ENCODE data around the gene ERP27.

DNA sequence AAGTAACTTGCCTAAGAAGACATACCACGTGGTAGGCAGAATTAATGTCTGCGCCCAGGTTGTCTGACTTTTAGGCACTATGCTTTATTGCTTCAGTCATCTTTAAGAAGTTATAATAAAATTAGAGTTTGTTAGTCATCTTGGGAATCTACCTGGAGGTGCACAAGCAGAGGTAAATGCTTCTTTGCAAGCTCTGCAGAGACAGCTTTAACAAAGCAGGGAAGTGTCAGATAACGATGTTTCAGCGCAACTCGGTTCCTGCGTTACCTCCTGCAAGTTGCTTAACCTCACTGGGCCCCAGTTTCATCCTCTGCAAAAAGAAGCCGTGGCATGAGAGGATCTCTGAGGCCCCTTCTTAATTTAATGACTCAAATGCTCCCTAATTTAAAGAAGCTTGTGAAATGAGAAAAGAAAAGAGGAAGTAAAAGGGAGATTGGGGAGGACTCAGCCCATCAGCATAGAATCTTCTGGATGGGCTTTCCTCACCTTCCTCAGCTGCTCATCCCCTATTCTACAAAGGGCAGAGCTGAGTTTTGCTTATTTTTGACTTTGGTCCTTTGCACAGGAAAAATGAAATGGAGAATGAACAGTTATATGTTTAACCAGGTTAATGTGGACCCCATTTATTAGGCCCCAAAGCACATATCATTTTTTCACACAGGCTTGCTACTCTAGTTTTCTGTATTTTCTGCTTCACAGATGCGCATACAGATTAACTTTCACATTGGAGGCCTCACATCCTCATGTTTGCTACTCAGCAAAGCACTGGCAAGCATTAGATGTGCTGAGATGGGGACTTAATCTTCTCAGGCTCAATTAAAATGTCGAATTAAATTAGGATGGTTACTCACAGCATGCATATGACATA, 17.9 kb upstream of the ERP27 start:
- TF ChIP-seq, protein P1, sequence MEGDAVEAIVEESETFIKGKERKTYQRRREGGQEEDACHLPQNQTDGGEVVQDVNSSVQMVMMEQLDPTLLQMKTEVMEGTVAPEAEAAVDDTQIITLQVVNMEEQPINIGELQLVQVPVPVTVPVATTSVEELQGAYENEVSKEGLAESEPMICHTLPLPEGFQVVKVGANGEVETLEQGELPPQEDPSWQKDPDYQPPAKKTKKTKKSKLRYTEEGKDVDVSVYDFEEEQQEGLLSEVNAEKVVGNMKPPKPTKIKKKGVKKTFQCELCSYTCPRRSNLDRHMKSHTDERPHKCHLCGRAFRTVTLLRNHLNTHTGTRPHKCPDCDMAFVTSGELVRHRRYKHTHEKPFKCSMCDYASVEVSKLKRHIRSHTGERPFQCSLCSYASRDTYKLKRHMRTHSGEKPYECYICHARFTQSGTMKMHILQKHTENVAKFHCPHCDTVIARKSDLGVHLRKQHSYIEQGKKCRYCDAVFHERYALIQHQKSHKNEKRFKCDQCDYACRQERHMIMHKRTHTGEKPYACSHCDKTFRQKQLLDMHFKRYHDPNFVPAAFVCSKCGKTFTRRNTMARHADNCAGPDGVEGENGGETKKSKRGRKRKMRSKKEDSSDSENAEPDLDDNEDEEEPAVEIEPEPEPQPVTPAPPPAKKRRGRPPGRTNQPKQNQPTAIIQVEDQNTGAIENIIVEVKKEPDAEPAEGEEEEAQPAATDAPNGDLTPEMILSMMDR (tag by site-specific recombination; IDR thresholded peaks at IDR 0.05), result no peak
- TF ChIP-seq, protein P2, sequence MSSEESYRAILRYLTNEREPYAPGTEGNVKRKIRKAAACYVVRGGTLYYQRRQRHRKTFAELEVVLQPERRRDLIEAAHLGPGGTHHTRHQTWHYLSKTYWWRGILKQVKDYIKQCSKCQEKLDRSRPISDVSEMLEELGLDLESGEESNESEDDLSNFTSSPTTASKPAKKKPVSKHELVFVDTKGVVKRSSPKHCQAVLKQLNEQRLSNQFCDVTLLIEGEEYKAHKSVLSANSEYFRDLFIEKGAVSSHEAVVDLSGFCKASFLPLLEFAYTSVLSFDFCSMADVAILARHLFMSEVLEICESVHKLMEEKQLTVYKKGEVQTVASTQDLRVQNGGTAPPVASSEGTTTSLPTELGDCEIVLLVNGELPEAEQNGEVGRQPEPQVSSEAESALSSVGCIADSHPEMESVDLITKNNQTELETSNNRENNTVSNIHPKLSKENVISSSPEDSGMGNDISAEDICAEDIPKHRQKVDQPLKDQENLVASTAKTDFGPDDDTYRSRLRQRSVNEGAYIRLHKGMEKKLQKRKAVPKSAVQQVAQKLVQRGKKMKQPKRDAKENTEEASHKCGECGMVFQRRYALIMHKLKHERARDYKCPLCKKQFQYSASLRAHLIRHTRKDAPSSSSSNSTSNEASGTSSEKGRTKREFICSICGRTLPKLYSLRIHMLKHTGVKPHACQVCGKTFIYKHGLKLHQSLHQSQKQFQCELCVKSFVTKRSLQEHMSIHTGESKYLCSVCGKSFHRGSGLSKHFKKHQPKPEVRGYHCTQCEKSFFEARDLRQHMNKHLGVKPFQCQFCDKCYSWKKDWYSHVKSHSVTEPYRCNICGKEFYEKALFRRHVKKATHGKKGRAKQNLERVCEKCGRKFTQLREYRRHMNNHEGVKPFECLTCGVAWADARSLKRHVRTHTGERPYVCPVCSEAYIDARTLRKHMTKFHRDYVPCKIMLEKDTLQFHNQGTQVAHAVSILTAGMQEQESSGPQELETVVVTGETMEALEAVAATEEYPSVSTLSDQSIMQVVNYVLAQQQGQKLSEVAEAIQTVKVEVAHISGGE (tag by site-specific recombination; conservative IDR thresholded peaks at IDR 0.05; ENCODE audit: low read depth), result no peak
- no peak for TF ChIP-seq ZNF596 (tag by site-specific recombination; IDR thresholded peaks at IDR 0.05)

Measured in HEK293 (cell line).